Activated naive CD8-positive, alpha-beta T cell (primary cell): ENCODE data around the gene ETV3L.

ENCODE experiments used
- H3K27ac Mint-ChIP-seq: one replicate; pipeline ENCODE4 v1.8.0; 2021; ENCODE audit warnings: mixed read lengths
- H3K27me3 Mint-ChIP-seq: one replicate; pipeline ENCODE4 v1.8.0; 2021; ENCODE audit warnings: mixed read lengths
- H3K36me3 Mint-ChIP-seq: one replicate; pipeline ENCODE4 v1.8.0; 2021; ENCODE audit warnings: mixed read lengths
- H3K4me1 Mint-ChIP-seq: one replicate; pipeline ENCODE4 v1.8.0; 2021; ENCODE audit warnings: low read depth, mixed read lengths
- H3K4me3 Mint-ChIP-seq: one replicate; pipeline ENCODE4 v1.8.0; 2021; ENCODE audit warnings: mild to moderate bottlenecking, mixed read lengths
- H3K9me3 Mint-ChIP-seq: one replicate; pipeline ENCODE4 v1.8.0; 2021; ENCODE audit warnings: low read depth, mixed read lengths

The ETV3L gene

GRCh38 chr1:157115429-157115838 lies 15.8 kb upstream of the ETV3L start:
- H3K4me3 Mint-ChIP-seq, result no peak overlapping the region
- H3K4me1 Mint-ChIP-seq, result peaks cover 3% of the 10 kb centered on the region
- peaks cover 3% of the 10 kb centered on the region for H3K27me3 Mint-ChIP-seq
- H3K36me3 Mint-ChIP-seq, result no peaks in the 10 kb centered on the region
- no peak overlapping the region for H3K27ac Mint-ChIP-seq
- no peaks in the 10 kb centered on the region for H3K9me3 Mint-ChIP-seq

GRCh38 chr1:157114183-157115121 lies 14.8 kb upstream of the ETV3L start:
- Mint-ChIP-seq H3K36me3 (no peaks in the 10 kb centered on the region), H3K4me1 (peaks cover 3% of the 10 kb centered on the region), H3K27me3 (peaks cover 3% of the 10 kb centered on the region), H3K27ac (no peak overlapping the region), H3K4me3 (no peak overlapping the region), H3K9me3 (no peaks in the 10 kb centered on the region)

- Mint-ChIP-seq H3K4me3 (no peak overlapping the region), H3K36me3 (no peaks in the 10 kb centered on the region), H3K4me1 (peaks cover 3% of the 10 kb centered on the region), H3K27me3 (peaks cover 6% of the 10 kb centered on the region), H3K9me3 (no peaks in the 10 kb centered on the region), H3K27ac (no peak overlapping the region)
Observed at GRCh38 chr1:157113631-157114030, 14.0 kb upstream of the ETV3L start.

- peaks cover 3% of the 10 kb centered on the region for H3K4me1 Mint-ChIP-seq
- H3K27ac Mint-ChIP-seq, result no peak overlapping the region
- no peaks in the 10 kb centered on the region for H3K9me3 Mint-ChIP-seq
- peaks cover 10% of the 10 kb centered on the region for H3K27me3 Mint-ChIP-seq
- no peak overlapping the region for H3K4me3 Mint-ChIP-seq
- H3K36me3 Mint-ChIP-seq, result no peaks in the 10 kb centered on the region
Observed at GRCh38 chr1:157113106-157113505, 13.5 kb upstream of the ETV3L start.

GRCh38 chr1:157112186-157112867 lies 12.7 kb upstream of the ETV3L start:
- Mint-ChIP-seq H3K36me3 (no peaks in the 10 kb centered on the region), H3K27ac (no peak overlapping the region), H3K4me1 (peaks cover 3% of the 10 kb centered on the region), H3K4me3 (no peak overlapping the region), H3K9me3 (no peaks in the 10 kb centered on the region), H3K27me3 (peaks cover 15% of the 10 kb centered on the region)

GRCh38 chr1:157111396-157112165 lies 12.0 kb upstream of the ETV3L start:
- Mint-ChIP-seq H3K4me3 (no peak overlapping the region), H3K27me3 (peaks cover 15% of the 10 kb centered on the region), H3K36me3 (no peaks in the 10 kb centered on the region), H3K4me1 (no peaks in the 10 kb centered on the region), H3K27ac (no peak overlapping the region), H3K9me3 (no peaks in the 10 kb centered on the region)

GRCh38 chr1:157110686-157111085 lies 11.1 kb upstream of the ETV3L start:
- Mint-ChIP-seq H3K27me3 (peaks cover 15% of the 10 kb centered on the region), H3K9me3 (no peaks in the 10 kb centered on the region), H3K27ac (no peak overlapping the region), H3K36me3 (no peaks in the 10 kb centered on the region), H3K4me3 (no peak overlapping the region), H3K4me1 (no peaks in the 10 kb centered on the region)

GRCh38 chr1:157110003-157110402 lies 10.4 kb upstream of the ETV3L start:
- H3K4me3 Mint-ChIP-seq, result no peak overlapping the region
- H3K27ac Mint-ChIP-seq, result no peak overlapping the region
- H3K9me3 Mint-ChIP-seq, result no peaks in the 10 kb centered on the region
- no peaks in the 10 kb centered on the region for H3K36me3 Mint-ChIP-seq
- peaks cover 15% of the 10 kb centered on the region for H3K27me3 Mint-ChIP-seq
- H3K4me1 Mint-ChIP-seq, result no peaks in the 10 kb centered on the region

- no peaks in the 10 kb centered on the region for H3K36me3 Mint-ChIP-seq
- no peak overlapping the region for H3K27ac Mint-ChIP-seq
- no peaks in the 10 kb centered on the region for H3K4me1 Mint-ChIP-seq
- H3K9me3 Mint-ChIP-seq, result no peaks in the 10 kb centered on the region
- no peak overlapping the region for H3K4me3 Mint-ChIP-seq
- H3K27me3 Mint-ChIP-seq, result peaks cover 15% of the 10 kb centered on the region
Observed at GRCh38 chr1:157108448-157108847, 8.8 kb upstream of the ETV3L start.

- Mint-ChIP-seq H3K27me3 (peaks cover 15% of the 10 kb centered on the region), H3K27ac (no peak overlapping the region)
Observed at GRCh38 chr1:157107702-157108101, 8.1 kb upstream of the ETV3L start.

GRCh38 chr1:157106813-157107189 lies 7.2 kb upstream of the ETV3L start:
- Mint-ChIP-seq H3K27me3 (peaks cover 12% of the 10 kb centered on the region), H3K9me3 (no peaks in the 10 kb centered on the region), H3K4me1 (no peaks in the 10 kb centered on the region), H3K27ac (no peak overlapping the region), H3K36me3 (no peaks in the 10 kb centered on the region), H3K4me3 (no peak overlapping the region)

More at GRCh38 chr1:157107702-157108101, 8.1 kb upstream of the ETV3L start:
- no peak overlapping the region for H3K4me3 Mint-ChIP-seq
- no peaks in the 10 kb centered on the region for H3K36me3 Mint-ChIP-seq
- no peaks in the 10 kb centered on the region for H3K9me3 Mint-ChIP-seq
- H3K4me1 Mint-ChIP-seq, result no peaks in the 10 kb centered on the region

- no peaks in the 10 kb centered on the region for H3K36me3 Mint-ChIP-seq
- H3K27me3 Mint-ChIP-seq, result peaks cover 12% of the 10 kb centered on the region
Observed at GRCh38 chr1:157105988-157106812, 6.6 kb upstream of the ETV3L start.

GRCh38 chr1:157105298-157105987 lies 5.8 kb upstream of the ETV3L start:
- Mint-ChIP-seq H3K27ac (no peak overlapping the region), H3K27me3 (peaks cover 12% of the 10 kb centered on the region), H3K4me3 (no peak overlapping the region), H3K4me1 (no peaks in the 10 kb centered on the region), H3K9me3 (no peaks in the 10 kb centered on the region), H3K36me3 (no peaks in the 10 kb centered on the region)

More at GRCh38 chr1:157105988-157106812, 6.6 kb upstream of the ETV3L start:
- Mint-ChIP-seq H3K4me3 (no peak overlapping the region), H3K27ac (no peak overlapping the region), H3K4me1 (no peaks in the 10 kb centered on the region), H3K9me3 (no peaks in the 10 kb centered on the region)
